HepG2 (cell line): ENCODE measurements around the gene DNAJB11. TPM values are rescaled to one million over a fixed set of nuclear protein-coding genes. Genes with fewer than 3 reads are reported as not detected.
A peak's percentile ranks its signal among the peaks of the same experiment; 100 is the strongest.

Experiments used
- ARNTL ChIP-seq: sonication (generic); formaldehyde crosslinking; IDR thresholded peaks from 2 replicates; pipeline ENCODE4 v1.4.0; 2020; ENCODE audit warnings: mild to moderate bottlenecking, missing genetic modification reagents
- ATF4 ChIP-seq, 2 experiments: fragments of 450-650 bp in 1 of 2; sonication (generic) in 1 of 2; formaldehyde crosslinking; IDR thresholded peaks; 2 replicates each; pipeline versions ENCODE4 v1.5.0 to v1.8.0; 2020 to 2022; ENCODE audit warnings: mild to moderate bottlenecking in 1 of 2, missing genetic modification reagents in 1 of 2
- CENPT ChIP-seq: sonication (generic); formaldehyde crosslinking; IDR thresholded peaks from 2 replicates; pipeline ENCODE4 v1.8.0; 2022; ENCODE audit warnings: low read depth, mild to moderate bottlenecking, moderate library complexity, missing genetic modification reagents
- MTF2 ChIP-seq: sonication (generic); formaldehyde crosslinking; IDR thresholded peaks from 2 replicates; pipeline ENCODE4 v1.5.0; 2020; ENCODE audit warnings: missing genetic modification reagents, borderline replicate concordance
- REST ChIP-seq, 2 experiments: IDR thresholded peaks; 2 replicates each; pipeline ENCODE4 v1.6.1; 2011 to 2012; ENCODE audit warnings: low read length in 2 of 2, borderline replicate concordance in 1 of 2, low read depth in 1 of 2, mild to moderate bottlenecking in 1 of 2, moderate library complexity in 1 of 2
- TFE3 ChIP-seq: IDR thresholded peaks from 2 replicates; pipeline ENCODE4 v1.6.1; 2016
- ZFP90 ChIP-seq: sonication (generic); formaldehyde crosslinking; IDR thresholded peaks from 2 replicates; pipeline ENCODE4 v1.8.0; 2022; ENCODE audit warnings: missing genetic modification reagents, mild to moderate bottlenecking, inconsistent platforms, borderline replicate concordance
- ZGPAT ChIP-seq: IDR thresholded peaks from 2 replicates; pipeline ENCODE4 v1.6.1; 2016; ENCODE audit warnings: mild to moderate bottlenecking
- ZNF280D ChIP-seq: sonication (generic); formaldehyde crosslinking; IDR thresholded peaks from 2 replicates; pipeline ENCODE4 v1.5.1; 2020; ENCODE audit warnings: mild to moderate bottlenecking, missing genetic modification reagents
- ZNF296 ChIP-seq: sonication (generic); formaldehyde crosslinking; conservative IDR thresholded peaks from 2 replicates; pipeline ENCODE4 v1.5.0; 2020; ENCODE audit warnings: mild to moderate bottlenecking, missing genetic modification reagents
- ZNF3 ChIP-seq: IDR thresholded peaks from 2 replicates; pipeline ENCODE4 v1.7.0; 2017; ENCODE audit warnings: inconsistent platforms
- ZNF552 ChIP-seq: sonication (generic); formaldehyde crosslinking; IDR thresholded peaks from 2 replicates; pipeline ENCODE4 v1.9.0; 2022; ENCODE audit warnings: missing genetic modification reagents, mild to moderate bottlenecking, borderline replicate concordance
- ZNF574 ChIP-seq: sonication (generic); formaldehyde crosslinking; IDR thresholded peaks from 2 replicates; pipeline ENCODE4 v1.4.0; 2020; ENCODE audit warnings: missing genetic modification reagents
- ZNF773 ChIP-seq: sonication (generic); formaldehyde crosslinking; IDR thresholded peaks from 2 replicates; pipeline ENCODE4 v1.4.0; 2020; ENCODE audit warnings: missing genetic modification reagents, borderline replicate concordance
- polyA plus RNA-seq, 8 experiments: library from polyadenylated mRNA; depleted of rRNA in 3 of 8; stranded (reverse) in 7 of 8; unstranded in 1 of 8; fragments of >200 nt; fragmentation: Illumina TruSeq in 4 of 8; extraction: Trizol in 4 of 8; gene quantifications; 2 replicates each; pipeline versions ENCODE4 v1.2.1 to v1.2.3, GENCODE V29; 2011 to 2016; ENCODE audit warnings: low read depth in 4 of 8, missing spikeins in 1 of 8, mixed read lengths in 1 of 8; ENCODE audit not compliant: insufficient read depth in 1 of 8
- total RNA-seq, 5 experiments: library from RNA; depleted of rRNA; stranded (reverse); fragments of >200 nt; fragmentation: Illumina TruSeq; extraction: Trizol; gene quantifications; 2 replicates each; pipeline ENCODE4 v1.2.3, GENCODE V29; 2016; ENCODE audit warnings: low read depth in 1 of 5

The DNAJB11 gene
- total and polyA plus RNA-seq, 2 of the 13 experiments (the other 11 are each of a cell fraction or from before 2014, with no cell fraction given) = 41.0 to 132 TPM

- TF ChIP-seq REST (IDR thresholded peaks at IDR 0.05; ENCODE audit: borderline replicate concordance in 1 of 2, low read depth in 1 of 2, low read length in 2 of 2) (peak in 1 of 2 experiments; percentile 55; a peak in 1 of 4 replicates), ZNF280D (CRISPR knock-in tag) (no peak), ZGPAT (CRISPR knock-in tag) (peak; percentile 86; the same call in 1 of the 2 replicates), ZNF552 (CRISPR knock-in tag) (no peak), CENPT (no peak), TFE3 (CRISPR knock-in tag) (peak; percentile 76; the same call in 1 of the 2 replicates), ZNF3 (CRISPR knock-in tag) (no peak), ZNF773 (CRISPR knock-in tag) (no peak), ZNF296 (CRISPR knock-in tag) (no peak), ATF4 (CRISPR knock-in tag; IDR thresholded peaks at IDR 0.05) (peak in 1 of 2 experiments; percentile 99; a peak in 2 of 4 replicates), ARNTL (peak; percentile 76), ZFP90 (CRISPR knock-in tag) (no peak), MTF2 (CRISPR knock-in tag) (0 out of 2 replicates have a peak, but pooled peaks have one; percentile 67), ZNF574 (CRISPR knock-in tag) (peak; percentile 27)
These were observed 28.7 kb downstream of the DNAJB11 start (continued) for GRCh38 chr3:186599142-186599784.
